Measurements from ENCODE around the gene GALNT16.

- TF ChIP-seq CTCF (IDR thresholded peaks at IDR 0.05) (no peak), POLR2A (IDR thresholded peaks at IDR 0.05) (no peak)
These were observed 144.9 kb downstream of the GALNT16 start for GRCh38 chr14:69404883-69405282.
